Activated CD8-positive, alpha-beta memory T cell treated with anti-CD3 and anti-CD28 coated beads, Interleukin-2, amount 50 U/mL, for 1 hour (primary cell): Measurements from ENCODE around the gene GNAI3.

ENCODE experiments used
- DNase-seq: peaks from one replicate; pipeline ENCODE4 v3.0.0-alpha.2; 2020; ENCODE audit errors: extremely low read depth

Gene GNAI3

GRCh38 chr1:109546311-109547109, 1.9 kb upstream of the GNAI3 start:
- peak; percentile 82 for DNase-seq

- DNase-seq, result no peak
Observed at GRCh38 chr1:109547463-109548320, 723 bp upstream of the GNAI3 start.

GRCh38 chr1:109556563-109556962, 8.1 kb downstream of the GNAI3 start:
- no peak for DNase-seq

- no peak for DNase-seq
Observed at GRCh38 chr1:109557520-109557919, 9.1 kb downstream of the GNAI3 start.

- DNase-seq, result no peak
Observed at GRCh38 chr1:109559995-109560394, 11.6 kb downstream of the GNAI3 start.

- DNase-seq, result no peak
Observed at GRCh38 chr1:109564194-109564878, 15.9 kb downstream of the GNAI3 start.

- DNase-seq, result no peak
Observed at GRCh38 chr1:109565241-109565640, 16.8 kb downstream of the GNAI3 start.

GRCh38 chr1:109566982-109567381, 18.6 kb downstream of the GNAI3 start:
- no peak for DNase-seq

- no peak for DNase-seq
Observed at GRCh38 chr1:109567877-109568672, 19.7 kb downstream of the GNAI3 start.

GRCh38 chr1:109569323-109569722, 20.9 kb downstream of the GNAI3 start:
- no peak for DNase-seq

- no peak for DNase-seq
Observed at GRCh38 chr1:109570414-109570813, 22.0 kb downstream of the GNAI3 start.

- no peak for DNase-seq
Observed at GRCh38 chr1:109573785-109574184, 25.4 kb downstream of the GNAI3 start.

- DNase-seq, result no peak
Observed at GRCh38 chr1:109578947-109579443, 30.6 kb downstream of the GNAI3 start.

- DNase-seq, result no peak
Observed at GRCh38 chr1:109579491-109579890, 31.1 kb downstream of the GNAI3 start.

GRCh38 chr1:109582021-109582420, 33.6 kb downstream of the GNAI3 start:
- no peak for DNase-seq

- no peak for DNase-seq
Observed at GRCh38 chr1:109584766-109585165, 36.4 kb downstream of the GNAI3 start.

- no peak for DNase-seq
Observed at GRCh38 chr1:109586055-109586454, 37.6 kb downstream of the GNAI3 start.

GRCh38 chr1:109589177-109589576, 40.8 kb downstream of the GNAI3 start:
- no peak for DNase-seq

- DNase-seq, result no peak
Observed at GRCh38 chr1:109589679-109590078, 41.3 kb downstream of the GNAI3 start.

GRCh38 chr1:109592916-109593315, 44.5 kb downstream of the GNAI3 start:
- DNase-seq, result no peak

GRCh38 chr1:109595531-109595930, 47.1 kb downstream of the GNAI3 start:
- no peak for DNase-seq
